Measurements from ENCODE around the gene MYH9. TPM values are rescaled to one million over a fixed set of nuclear protein-coding genes. Genes with fewer than 3 reads are reported as not detected.
"Not testable (repeated sequence)": the region's sequence is repeated elsewhere in the genome, so short reads cannot be mapped to it uniquely, and the experiment has no call there.

Gene MYH9
- total RNA-seq, 1 experiment from 2014 or later, result 258 TPM

DNA sequence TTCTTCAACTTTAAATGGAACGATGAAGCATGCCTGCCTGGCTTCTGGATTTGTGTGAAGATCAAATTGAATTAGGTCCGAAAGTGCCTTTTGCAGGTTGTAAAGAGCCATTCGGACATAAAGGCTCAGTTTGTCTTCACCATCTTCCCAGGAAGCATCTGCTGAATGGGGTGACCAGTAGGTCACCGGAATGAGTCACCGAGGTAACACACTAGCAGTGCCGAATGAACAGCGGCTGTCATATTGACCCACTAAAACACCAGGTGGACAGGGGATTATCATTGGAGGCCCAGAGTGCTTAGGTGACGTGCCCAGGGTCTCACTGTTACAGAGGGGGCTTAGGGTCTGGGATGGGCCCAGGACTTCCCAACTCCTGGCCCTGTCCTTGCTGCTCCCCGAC is 43.1 kb upstream of the MYH9 start:
- ChIA-PET POLR2A (no interaction called here), RAD21 (ENCODE audit: low non-redundant PET in 1 of 2, low total read pairs in 2 of 2, uncharacterized antibody in 2 of 2, unreplicated experiment in 2 of 2) (no interaction called here), CTCF (no interaction called here)
- Histone ChIP-seq H3K9me3 (ENCODE audit: control insufficient read depth in 1 of 2, insufficient read depth in 1 of 2, low read depth in 1 of 2, low read length in 2 of 2) (no peaks in the 10 kb centered on the region), H3K27me3 (ENCODE audit: insufficient read depth, low read length) (no peaks in the 10 kb centered on the region), H3K79me2 (ENCODE audit: insufficient read depth, low read length) (no peaks in the 10 kb centered on the region), H3K27ac (ENCODE audit: low read depth, low read length) (no peak overlapping the region), H2AFZ (ENCODE audit: low read depth, low read length, poor library complexity, severe bottlenecking) (peak overlapping the region; percentile 83), H4K20me1 (ENCODE audit: insufficient read depth) (no peaks in the 10 kb centered on the region), H3K9ac (ENCODE audit: low read length) (no peak overlapping the region), H3K4me2 (ENCODE audit: low read length) (peak overlapping the region; percentile 66), H3K36me3 (ENCODE audit: control insufficient read depth in 1 of 2, insufficient read depth in 2 of 2, low read length in 2 of 2) (no peaks in the 10 kb centered on the region), H3K4me3 (replicated peaks in 1 of 2; ENCODE audit: low read depth in 1 of 2, low read length in 2 of 2) (peak overlapping the region in 1 of 2 experiments; percentile 9; a peak in 2 of 4 replicates), H3K9me2 (ENCODE audit: insufficient read depth) (no peaks in the 10 kb centered on the region), H3K4me1 (ENCODE audit: control insufficient read depth in 1 of 2, insufficient read depth in 2 of 2, low read length in 2 of 2) (peaks cover 36 to 56% of the 10 kb centered on the region in 2 experiments)
- intact Hi-C loops (cut with micrococcal nuclease), result no loop called here
- DNase-seq (ENCODE audit: low read depth, low spot score) (no peak), ATAC-seq (peak; percentile 79)
- no TSS peak for BruUV-seq (replicated peaks)
- TF ChIP-seq TCF7L2 (IDR thresholded peaks at IDR 0.05; ENCODE audit: borderline replicate concordance, extremely low read depth, insufficient read depth, insufficient read length) (no peak), CBX3 (IDR thresholded peaks at IDR 0.05; ENCODE audit: low read depth) (peak; percentile 60; the same call in 1 of the 2 replicates), SP1 (IDR thresholded peaks at IDR 0.05; ENCODE audit: low read depth) (0 out of 2 replicates have a peak, but pooled peaks have one; percentile 32), FOSL1 (IDR thresholded peaks at IDR 0.05; ENCODE audit: low read depth) (peak; percentile 61), EZH2 (IDR thresholded peaks at IDR 0.05) (no peak), JUND (IDR thresholded peaks at IDR 0.05) (peak; percentile 56; the same call in 1 of the 2 replicates)

DNA sequence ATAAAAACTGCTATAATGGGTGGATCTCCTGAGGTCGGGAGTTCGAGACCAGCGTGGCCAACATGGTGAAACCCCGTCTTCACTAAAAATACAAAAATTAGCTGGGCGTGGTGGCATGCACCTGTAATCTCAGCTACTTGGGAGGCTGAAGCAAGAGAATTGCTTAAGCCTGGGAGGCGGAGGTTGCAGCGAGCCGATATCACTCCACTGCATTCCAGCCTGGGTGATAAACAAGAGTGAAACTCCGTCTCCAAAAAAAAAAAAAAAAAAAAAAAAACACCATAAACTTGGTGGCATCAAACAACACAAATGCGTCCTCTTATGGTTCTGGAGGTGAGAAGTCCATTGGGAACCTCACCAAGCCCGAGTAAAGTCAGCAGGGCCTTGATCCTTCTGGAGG is 40.2 kb upstream of the MYH9 start:
- RAD21 ChIA-PET (ENCODE audit: low non-redundant PET in 1 of 2, low total read pairs in 2 of 2, uncharacterized antibody in 2 of 2, unreplicated experiment in 2 of 2); POLR2A ChIA-PET; H3K9me2 ChIP-seq (ENCODE audit: insufficient read depth); H3K4me2 ChIP-seq (ENCODE audit: low read length); intact Hi-C loops (cut with micrococcal nuclease); BruUV-seq (replicated peaks); H3K27ac ChIP-seq (ENCODE audit: low read depth, low read length); H3K27me3 ChIP-seq (ENCODE audit: insufficient read depth, low read length); CTCF ChIA-PET; H3K9me3 ChIP-seq (ENCODE audit: control insufficient read depth in 1 of 2, insufficient read depth in 1 of 2, low read depth in 1 of 2, low read length in 2 of 2); H3K36me3 ChIP-seq (ENCODE audit: control insufficient read depth in 1 of 2, insufficient read depth in 2 of 2, low read length in 2 of 2); H4K20me1 ChIP-seq (ENCODE audit: insufficient read depth); H3K79me2 ChIP-seq (ENCODE audit: insufficient read depth, low read length); ATAC-seq; H3K9ac ChIP-seq (ENCODE audit: low read length); H2AFZ ChIP-seq (ENCODE audit: low read depth, low read length, poor library complexity, severe bottlenecking); H3K4me3 ChIP-seq (replicated peaks in 1 of 2; ENCODE audit: low read depth in 1 of 2, low read length in 2 of 2); DNase-seq (ENCODE audit: low read depth, low spot score): not testable (repeated sequence)
- peaks cover 28 to 56% of the 10 kb centered on the region in 2 experiments for H3K4me1 ChIP-seq (ENCODE audit: control insufficient read depth in 1 of 2, insufficient read depth in 2 of 2, low read length in 2 of 2)

Data from HCT116 (cell line).